NCI-H2107 treated with DMSO at 0.1 percent for 48 hours (cell line): ENCODE results near the gene TTLL3.

Source experiments
- DNase-seq: peaks from one replicate; lab custom pipeline; 2025; ENCODE audit not compliant: unreplicated experiment; lab: John Stamatoyannopoulos, UW

The TTLL3 gene

GRCh38 chr3:9780458-9780812, 29.6 kb upstream of the TTLL3 start:
- DNase-seq = no peak

- DNase-seq = no peak
Measured at GRCh38 chr3:9780910-9781309, 29.2 kb upstream of the TTLL3 start.

- DNase-seq = no peak
Measured at GRCh38 chr3:9781551-9781950, 28.5 kb upstream of the TTLL3 start.

- peak; percentile 48 for DNase-seq
Measured at GRCh38 chr3:9781978-9782603, 28.0 kb upstream of the TTLL3 start.

GRCh38 chr3:9782770-9783169, 27.3 kb upstream of the TTLL3 start:
- DNase-seq = no peak

GRCh38 chr3:9783954-9784353, 26.1 kb upstream of the TTLL3 start:
- no peak for DNase-seq

- no peak for DNase-seq
Measured at GRCh38 chr3:9784965-9785364, 25.1 kb upstream of the TTLL3 start.

GRCh38 chr3:9785602-9786001, 24.5 kb upstream of the TTLL3 start:
- DNase-seq = no peak

- DNase-seq = no peak
Measured at GRCh38 chr3:9786209-9786739, 23.8 kb upstream of the TTLL3 start.

- DNase-seq = no peak
Measured at GRCh38 chr3:9786825-9787669, 23.0 kb upstream of the TTLL3 start.

GRCh38 chr3:9787714-9788113, 22.3 kb upstream of the TTLL3 start:
- DNase-seq = no peak

GRCh38 chr3:9791127-9791526, 18.9 kb upstream of the TTLL3 start:
- DNase-seq = no peak

- DNase-seq = no peak
Measured at GRCh38 chr3:9791790-9792404, 18.2 kb upstream of the TTLL3 start.

GRCh38 chr3:9792405-9793160, 17.5 kb upstream of the TTLL3 start, which contains the start of the genes ARPC4 and TADA3:
Gene ARPC4, plus strand, starts transcription at chr3:9793082. Its CDS starts 40 bp downstream, at chr3:9793122.
Gene TADA3, minus strand, starts transcription at chr3:9792473. Its CDS starts 1,007 bp downstream, at chr3:9791466.
- DNase-seq = peak; percentile 83

- no peak for DNase-seq
Measured at GRCh38 chr3:9793161-9793781, 16.8 kb upstream of the TTLL3 start.

- no peak for DNase-seq
Measured at GRCh38 chr3:9794400-9794799, 15.7 kb upstream of the TTLL3 start.

- DNase-seq = no peak
Measured at GRCh38 chr3:9795207-9795606, 14.9 kb upstream of the TTLL3 start.

- no peak for DNase-seq
Measured at GRCh38 chr3:9797196-9797945, 12.7 kb upstream of the TTLL3 start.

GRCh38 chr3:9800529-9800928, 9.5 kb upstream of the TTLL3 start:
- DNase-seq = no peak

GRCh38 chr3:9803494-9803893, 6.6 kb upstream of the TTLL3 start:
- DNase-seq = no peak
